CD14-positive monocyte (primary cell): Measurements from ENCODE around the gene IGF2BP2. TPM values are rescaled to one million over a fixed set of nuclear protein-coding genes. Genes with fewer than 3 reads are reported as not detected.

Source experiments
- DNase-seq, 3 donors: peaks; one replicate each; pipeline ENCODE4 v3.0.0-alpha.2; 2011 to 2022
- H2AFZ ChIP-seq: 2 replicates; pipeline ENCODE4 v1.6.0; 2012; ENCODE audit warnings: mild to moderate bottlenecking, low read depth, low read length, inconsistent platforms; ENCODE audit not compliant: insufficient read depth, poor library complexity, severe bottlenecking
- H3K27ac ChIP-seq, 2 donors: 1 replicate in 1 of 2; 2 replicates in 1 of 2; pipeline ENCODE4 v1.5.1; 2012 to 2013; ENCODE audit warnings: low read length in 2 of 2, control low read depth in 1 of 2, inconsistent platforms in 1 of 2, low read depth in 1 of 2, mild to moderate bottlenecking in 1 of 2
- H3K27me3 ChIP-seq, 2 donors: one replicate each; pipeline versions ENCODE4 v1.6.0 to v1.6.1; 2011 to 2013; ENCODE audit warnings: low read length in 2 of 2; ENCODE audit not compliant: control insufficient read depth in 2 of 2, insufficient read depth in 2 of 2
- H3K36me3 ChIP-seq, 2 donors: replicated peaks in 1 of 2; 1 replicate in 1 of 2; 2 replicates in 1 of 2; pipeline versions ENCODE4 v1.5.1 to v1.6.1; 2012 to 2013; ENCODE audit warnings: low read length in 2 of 2, control low read depth in 1 of 2, inconsistent platforms in 1 of 2, mild to moderate bottlenecking in 1 of 2; ENCODE audit not compliant: insufficient read depth in 2 of 2, control insufficient read depth in 1 of 2
- H3K4me1 ChIP-seq, 2 donors: 1 replicate in 1 of 2; 2 replicates in 1 of 2; pipeline versions ENCODE4 v1.5.1 to v1.6.1; 2012 to 2013; ENCODE audit warnings: low read length in 2 of 2, control low read depth in 1 of 2, inconsistent platforms in 1 of 2, mild to moderate bottlenecking in 1 of 2, moderate library complexity in 1 of 2; ENCODE audit not compliant: insufficient read depth in 2 of 2, control insufficient read depth in 1 of 2
- H3K4me2 ChIP-seq: replicated peaks from 2 replicates; pipeline ENCODE3; 2012; ENCODE audit warnings: low read length, moderate library complexity, mild to moderate bottlenecking; ENCODE audit not compliant: poor library complexity, severe bottlenecking; ENCODE audit errors: extremely low read depth
- H3K4me3 ChIP-seq, 3 experiments: fragments of 200-600 bp in 1 of 3; sonication (generic) in 1 of 3; replicated peaks in 1 of 3; 1 replicate in 2 of 3; 2 replicates in 1 of 3; pipeline ENCODE4 v1.5.1; 2011 to 2013; ENCODE audit warnings: low read length in 3 of 3, mild to moderate bottlenecking in 3 of 3, control low read depth in 2 of 3, low read depth in 2 of 3, inconsistent platforms in 1 of 3, moderate library complexity in 1 of 3
- H3K79me2 ChIP-seq: 2 replicates; pipeline ENCODE4 v1.6.0; 2012; ENCODE audit warnings: mild to moderate bottlenecking, control low read depth, inconsistent platforms, low read length, moderate library complexity; ENCODE audit not compliant: insufficient read depth
- H3K9ac ChIP-seq: 2 replicates; pipeline ENCODE4 v1.6.0; 2017; ENCODE audit warnings: low read length, mild to moderate bottlenecking; ENCODE audit not compliant: insufficient read depth, poor library complexity, severe bottlenecking
- H3K9me3 ChIP-seq, 2 donors: replicated peaks in 1 of 2; 1 replicate in 1 of 2; 2 replicates in 1 of 2; pipeline versions ENCODE4 v1.5.1 to v1.6.1; 2012 to 2013; ENCODE audit warnings: low read length in 2 of 2, control low read depth in 1 of 2; ENCODE audit not compliant: control insufficient read depth in 1 of 2, insufficient read depth in 1 of 2
- H4K20me1 ChIP-seq: 2 replicates; pipeline ENCODE4 v1.6.0; 2012; ENCODE audit warnings: mild to moderate bottlenecking, low read length, control low read depth, moderate library complexity; ENCODE audit not compliant: insufficient read depth
- H3K27ac Mint-ChIP-seq, 7 donors: one replicate each; pipeline ENCODE4 v1.8.0; 2020; ENCODE audit warnings: mild to moderate bottlenecking in 7 of 7, mixed read lengths in 7 of 7, moderate library complexity in 6 of 7, inconsistent platforms in 2 of 7
- H3K27me3 Mint-ChIP-seq, 3 donors: one replicate each; pipeline ENCODE4 v1.8.0; 2021 to 2022; ENCODE audit warnings: low read depth in 3 of 3, mild to moderate bottlenecking in 3 of 3, mixed read lengths in 3 of 3, moderate library complexity in 3 of 3, inconsistent platforms in 1 of 3
- H3K36me3 Mint-ChIP-seq, 2 donors: one replicate each; pipeline ENCODE4 v1.8.0; 2020; ENCODE audit warnings: mixed read lengths in 2 of 2, inconsistent platforms in 1 of 2, mild to moderate bottlenecking in 1 of 2
- H3K4me1 Mint-ChIP-seq: one replicate; pipeline ENCODE4 v1.8.0; 2020; ENCODE audit warnings: mild to moderate bottlenecking, mixed read lengths
- H3K4me3 Mint-ChIP-seq, 2 donors: one replicate each; pipeline ENCODE4 v1.8.0; 2020; ENCODE audit warnings: mild to moderate bottlenecking in 2 of 2, mixed read lengths in 2 of 2, moderate library complexity in 1 of 2
- H3K9me3 Mint-ChIP-seq, 7 donors: one replicate each; pipeline ENCODE4 v1.8.0; 2020 to 2022; ENCODE audit warnings: mixed read lengths in 7 of 7, mild to moderate bottlenecking in 6 of 7, moderate library complexity in 6 of 7, inconsistent platforms in 2 of 7
- CTCF ChIP-seq: fragments of 200-600 bp; IDR thresholded peaks from one replicate; pipeline ENCODE4 v1.8.0; 2022; ENCODE audit warnings: antibody characterized with exemption, mild to moderate bottlenecking
- WGBS: methylation state at CpG from one replicate; pipeline ENCODE4 v1.1.5; 2013; ENCODE audit warnings: missing lambda C conversion rate; ENCODE audit not compliant: insufficient coverage; 5-methylcytosine and 5-hydroxymethylcytosine counted together
- intact Hi-C, 2 donors: fragments of 100-400 bp; cut with micrococcal nuclease; formaldehyde crosslinking; loops; one replicate each; pipeline versions ENCODE4 v1.15.0 to v1.15.1; 2023
- polyA plus RNA-seq, 3 donors: library from polyadenylated mRNA; depleted of rRNA in 1 of 3; unstranded in 2 of 3; stranded (reverse) in 1 of 3; fragments of 300-500 nt in 2 of 3; fragments of >200 nt in 1 of 3; fragmentation: Illumina TruSeq in 2 of 3; gene quantifications; 1 replicate in 2 of 3; 2 replicates in 1 of 3; pipeline ENCODE4 v1.2.3, GENCODE V29; 2012 to 2021

Gene IGF2BP2
- polyA plus RNA-seq, 3 donors, result 0.78 to 2.8 (median 1.00) TPM

- Histone ChIP-seq H3K4me3 (no peak overlapping the region), H3K36me3 (no peaks in the 10 kb centered on the region), H3K9me3 (peaks cover 0 to 3% of the 10 kb centered on the region in 2 donors), H3K79me2 (no peaks in the 10 kb centered on the region), H3K4me1 (no peaks in the 10 kb centered on the region), H3K9ac (no peak overlapping the region), H3K27ac (no peak overlapping the region), H4K20me1 (no peaks in the 10 kb centered on the region), H3K4me2 (no peak overlapping the region), H2AFZ (no peak overlapping the region), H3K27me3 (no peaks in the 10 kb centered on the region)
- Mint-ChIP-seq H3K27me3 (peaks cover 0 to 5% (median 2%) of the 10 kb centered on the region in 3 donors), H3K9me3 (peaks cover 6 to 14% (median 9%) of the 10 kb centered on the region in 7 donors), H3K4me3 (no peak overlapping the region), H3K27ac (no peak overlapping the region), H3K4me1 (no peaks in the 10 kb centered on the region), H3K36me3 (no peaks in the 10 kb centered on the region)
- intact Hi-C loops, result no loop called here
- TF ChIP-seq CTCF, result no peak
- DNase-seq, result no peak
- WGBS, result no CpG with 5 or more reads among the region's 3 CpGs
These were observed 26.2 kb upstream of the IGF2BP2 start for GRCh38 chr3:185851046-185851445.

DNA sequence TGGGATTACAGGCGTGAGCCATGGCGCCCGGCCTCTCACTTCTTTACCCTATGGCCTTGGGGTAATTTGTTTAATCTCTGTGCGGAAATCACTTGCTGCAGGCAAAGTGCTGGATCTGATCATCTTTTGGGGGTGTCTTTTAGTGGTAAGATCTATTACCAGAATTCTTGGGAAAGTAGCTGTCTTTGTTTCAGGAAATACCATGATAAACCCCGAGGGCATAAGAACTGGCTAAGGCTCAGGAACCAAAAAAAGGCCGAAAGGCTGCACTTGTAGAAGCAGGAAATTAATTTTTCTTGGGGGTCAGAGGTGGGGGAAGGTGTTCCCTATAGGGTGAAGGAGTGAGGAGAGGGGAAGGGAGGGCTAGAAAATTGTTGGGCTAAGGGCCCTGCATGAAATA lies 22.7 kb upstream of the IGF2BP2 start:
- H3K27ac Mint-ChIP-seq, result no peak overlapping the region
- WGBS, result 96% methylated on average over 3 of the region's 6 CpGs
- intact Hi-C loops, result no loop called here
- Histone ChIP-seq H3K4me3 (no peak overlapping the region), H3K9me3 (no peaks in the 10 kb centered on the region), H2AFZ (no peak overlapping the region), H3K79me2 (no peaks in the 10 kb centered on the region), H4K20me1 (no peaks in the 10 kb centered on the region), H3K4me2 (no peak overlapping the region), H3K27ac (no peak overlapping the region), H3K27me3 (no peaks in the 10 kb centered on the region), H3K4me1 (no peaks in the 10 kb centered on the region), H3K9ac (no peak overlapping the region), H3K36me3 (no peaks in the 10 kb centered on the region)
- H3K27me3 Mint-ChIP-seq, result peaks cover 3 to 7% (median 3%) of the 10 kb centered on the region in 3 donors
- TF ChIP-seq CTCF, result no peak
- H3K4me3 Mint-ChIP-seq, result no peak overlapping the region
- no peaks in the 10 kb centered on the region for H3K4me1 Mint-ChIP-seq
- peaks cover 0 to 4% (median 0%) of the 10 kb centered on the region in 7 donors for H3K9me3 Mint-ChIP-seq
- DNase-seq, result no peak
- H3K36me3 Mint-ChIP-seq, result no peaks in the 10 kb centered on the region
